ENCODE measurements around the gene MEI1. TPM values are rescaled to one million over a fixed set of nuclear protein-coding genes. Genes with fewer than 3 reads are reported as not detected.

The MEI1 gene
- total and polyA plus RNA-seq, 9 of the 15 experiments (the other 6 are each of a cell fraction or from before 2014, with no cell fraction given) = 0.08 to 0.68 (median 0.18) TPM; not detected in 2

DNA sequence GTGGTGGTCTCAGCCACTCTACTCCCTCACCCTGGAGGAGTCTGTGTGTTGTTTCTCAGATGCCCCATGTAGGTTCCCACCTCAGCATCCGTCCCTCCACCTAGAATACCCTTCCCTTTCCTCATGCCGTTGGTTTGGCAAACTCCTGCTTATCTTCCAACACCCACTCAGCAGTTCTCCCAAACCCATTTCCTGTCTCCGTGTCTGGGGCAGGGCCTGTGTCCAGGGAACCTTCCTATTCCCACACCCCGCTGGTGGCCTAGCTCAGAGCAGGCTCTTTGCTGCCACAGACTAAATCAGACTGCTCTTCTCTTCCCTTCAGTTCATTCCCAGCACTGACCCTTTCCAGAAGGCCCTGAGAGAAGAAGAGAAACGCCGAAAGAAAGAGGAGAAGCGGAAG lies 126.1 kb downstream of the MEI1 start:
- no peak overlapping the region for H3K4me3 ChIP-seq
- in situ Hi-C loops (cut with MboI) = no loop called here
- H3K9ac ChIP-seq (ENCODE audit: insufficient read depth in 1 of 2, low read depth in 2 of 2, low read length in 2 of 2) = peak overlapping the region in 1 of 2 experiments; percentile 45; a peak in 2 of 4 replicates
- no TSS peak for BruUV-seq (replicated peaks)
- TF ChIP-seq HDAC2 (IDR thresholded peaks at IDR 0.05) (no peak), TCF3 (CRISPR knock-in tag; IDR thresholded peaks at IDR 0.05) (peak; percentile 15; the same call in 1 of the 2 replicates), XRCC3 (IDR thresholded peaks at IDR 0.05) (no peak), C11orf30 (IDR thresholded peaks at IDR 0.05; ENCODE audit: low read depth) (0 out of 2 replicates have a peak, but pooled peaks have one; percentile 9), CHCHD3 (CRISPR knock-in tag; IDR thresholded peaks at IDR 0.05) (no peak), MAFG (tag; conservative IDR thresholded peaks at IDR 0.05) (0 out of 2 replicates have a peak, but pooled peaks have one; percentile 12), ILF3 (IDR thresholded peaks at IDR 0.05; ENCODE audit: borderline replicate concordance) (no peak), ZFP30 (CRISPR knock-in tag; IDR thresholded peaks at IDR 0.05; ENCODE audit: borderline replicate concordance) (no peak), ZNF764 (CRISPR knock-in tag; IDR thresholded peaks at IDR 0.05; ENCODE audit: low read depth) (no peak), SMARCA4 (IDR thresholded peaks at IDR 0.05) (no peak), CBFA2T3 (IDR thresholded peaks at IDR 0.05) (0 out of 2 replicates have a peak, but pooled peaks have one; percentile 20), ZNF121 (CRISPR knock-in tag; conservative IDR thresholded peaks at IDR 0.05) (no peak), L3MBTL2 (IDR thresholded peaks at IDR 0.05) (no peak), TCF7L2 (IDR thresholded peaks at IDR 0.05; ENCODE audit: low read depth, low read length) (no peak), BMI1 (IDR thresholded peaks at IDR 0.05; ENCODE audit: low read length) (no peak), EGR1 (conservative IDR thresholded peaks at IDR 0.05) (peak; percentile 82)
- TF ChIP-seq, protein P1, sequence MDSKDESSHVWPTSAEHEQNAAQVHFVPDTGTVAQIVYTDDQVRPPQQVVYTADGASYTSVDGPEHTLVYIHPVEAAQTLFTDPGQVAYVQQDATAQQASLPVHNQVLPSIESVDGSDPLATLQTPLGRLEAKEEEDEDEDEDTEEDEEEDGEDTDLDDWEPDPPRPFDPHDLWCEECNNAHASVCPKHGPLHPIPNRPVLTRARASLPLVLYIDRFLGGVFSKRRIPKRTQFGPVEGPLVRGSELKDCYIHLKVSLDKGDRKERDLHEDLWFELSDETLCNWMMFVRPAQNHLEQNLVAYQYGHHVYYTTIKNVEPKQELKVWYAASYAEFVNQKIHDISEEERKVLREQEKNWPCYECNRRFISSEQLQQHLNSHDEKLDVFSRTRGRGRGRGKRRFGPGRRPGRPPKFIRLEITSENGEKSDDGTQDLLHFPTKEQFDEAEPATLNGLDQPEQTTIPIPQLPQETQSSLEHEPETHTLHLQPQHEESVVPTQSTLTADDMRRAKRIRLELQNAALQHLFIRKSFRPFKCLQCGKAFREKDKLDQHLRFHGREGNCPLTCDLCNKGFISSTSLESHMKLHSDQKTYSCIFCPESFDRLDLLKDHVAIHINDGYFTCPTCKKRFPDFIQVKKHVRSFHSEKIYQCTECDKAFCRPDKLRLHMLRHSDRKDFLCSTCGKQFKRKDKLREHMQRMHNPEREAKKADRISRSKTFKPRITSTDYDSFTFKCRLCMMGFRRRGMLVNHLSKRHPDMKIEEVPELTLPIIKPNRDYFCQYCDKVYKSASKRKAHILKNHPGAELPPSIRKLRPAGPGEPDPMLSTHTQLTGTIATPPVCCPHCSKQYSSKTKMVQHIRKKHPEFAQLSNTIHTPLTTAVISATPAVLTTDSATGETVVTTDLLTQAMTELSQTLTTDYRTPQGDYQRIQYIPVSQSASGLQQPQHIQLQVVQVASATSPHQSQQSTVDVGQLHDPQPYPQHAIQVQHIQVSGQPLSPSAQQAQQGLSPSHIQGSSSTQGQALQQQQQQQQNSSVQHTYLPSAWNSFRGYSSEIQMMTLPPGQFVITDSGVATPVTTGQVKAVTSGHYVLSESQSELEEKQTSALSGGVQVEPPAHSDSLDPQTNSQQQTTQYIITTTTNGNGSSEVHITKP (IDR thresholded peaks at IDR 0.05; ENCODE audit: partially characterized antibody) = no peak
- TF ChIP-seq, protein P2, sequence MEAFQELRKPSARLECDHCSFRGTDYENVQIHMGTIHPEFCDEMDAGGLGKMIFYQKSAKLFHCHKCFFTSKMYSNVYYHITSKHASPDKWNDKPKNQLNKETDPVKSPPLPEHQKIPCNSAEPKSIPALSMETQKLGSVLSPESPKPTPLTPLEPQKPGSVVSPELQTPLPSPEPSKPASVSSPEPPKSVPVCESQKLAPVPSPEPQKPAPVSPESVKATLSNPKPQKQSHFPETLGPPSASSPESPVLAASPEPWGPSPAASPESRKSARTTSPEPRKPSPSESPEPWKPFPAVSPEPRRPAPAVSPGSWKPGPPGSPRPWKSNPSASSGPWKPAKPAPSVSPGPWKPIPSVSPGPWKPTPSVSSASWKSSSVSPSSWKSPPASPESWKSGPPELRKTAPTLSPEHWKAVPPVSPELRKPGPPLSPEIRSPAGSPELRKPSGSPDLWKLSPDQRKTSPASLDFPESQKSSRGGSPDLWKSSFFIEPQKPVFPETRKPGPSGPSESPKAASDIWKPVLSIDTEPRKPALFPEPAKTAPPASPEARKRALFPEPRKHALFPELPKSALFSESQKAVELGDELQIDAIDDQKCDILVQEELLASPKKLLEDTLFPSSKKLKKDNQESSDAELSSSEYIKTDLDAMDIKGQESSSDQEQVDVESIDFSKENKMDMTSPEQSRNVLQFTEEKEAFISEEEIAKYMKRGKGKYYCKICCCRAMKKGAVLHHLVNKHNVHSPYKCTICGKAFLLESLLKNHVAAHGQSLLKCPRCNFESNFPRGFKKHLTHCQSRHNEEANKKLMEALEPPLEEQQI (IDR thresholded peaks at IDR 0.05) = no peak
- TF ChIP-seq, protein P3, sequence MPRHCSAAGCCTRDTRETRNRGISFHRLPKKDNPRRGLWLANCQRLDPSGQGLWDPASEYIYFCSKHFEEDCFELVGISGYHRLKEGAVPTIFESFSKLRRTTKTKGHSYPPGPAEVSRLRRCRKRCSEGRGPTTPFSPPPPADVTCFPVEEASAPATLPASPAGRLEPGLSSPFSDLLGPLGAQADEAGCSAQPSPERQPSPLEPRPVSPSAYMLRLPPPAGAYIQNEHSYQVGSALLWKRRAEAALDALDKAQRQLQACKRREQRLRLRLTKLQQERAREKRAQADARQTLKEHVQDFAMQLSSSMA (CRISPR knock-in tag; IDR thresholded peaks at IDR 0.05) = no peak
- WGBS (ENCODE audit: insufficient coverage, low coverage, missing lambda C conversion rate) = 55% methylated on average over 6 of the region's 7 CpGs
- POLR2A ChIA-PET = interaction anchor here (0.6 kb wide), 2 partner anchors 25 to 1012 kb away, joined by 3 read pairs; partner anchors contain the start of gene CCDC134
- no peaks in the 10 kb centered on the region for H3K79me2 ChIP-seq (ENCODE audit: control insufficient read depth, insufficient read depth, low read length)
- FAIRE-seq (peak; percentile 46), DNase-seq (ENCODE audit: extremely low read depth in 1 of 4, low spot score in 3 of 4) (peak in 2 of 4 experiments; percentile 20 to 44), ATAC-seq (no peak)
- H3K27ac ChIP-seq (ENCODE audit: extremely low read depth, low read depth, low read length) = peak overlapping the region; percentile 41; the same call in 1 of the 3 replicates
- H2AFZ ChIP-seq (ENCODE audit: low read depth, low read length) = no peak overlapping the region
- intact Hi-C loops (cut with micrococcal nuclease) = no loop called here
- H3K9me3 ChIP-seq (replicated peaks; ENCODE audit: control insufficient read depth, insufficient read depth, low read depth, low read length) = no peaks in the 10 kb centered on the region
- CTCF ChIA-PET (ENCODE audit: low intra/inter-chr PET ratio) = no interaction called here
- H3K36me3 ChIP-seq (ENCODE audit: control insufficient read depth, insufficient read depth, low read length) = peaks cover 25% of the 10 kb centered on the region; the same call in 2 of the 3 replicates
- H3K4me1 ChIP-seq (replicated peaks in 1 of 2; ENCODE audit: control insufficient read depth in 2 of 2, insufficient read depth in 2 of 2, low read length in 2 of 2) = peaks cover 14 to 20% of the 10 kb centered on the region in 2 experiments; a peak in 4 of 5 replicates
- H4K20me1 ChIP-seq (replicated peaks; ENCODE audit: control insufficient read depth, insufficient read depth, low read length) = no peaks in the 10 kb centered on the region
- H3K4me2 ChIP-seq (ENCODE audit: insufficient read depth, low read length) = peak overlapping the region; percentile 32; the same call in 1 of the 2 replicates
- no peaks in the 10 kb centered on the region for H3K27me3 ChIP-seq (ENCODE audit: control insufficient read depth in 2 of 2, insufficient read depth in 2 of 2, low read length in 2 of 2)
- no peaks in the 10 kb centered on the region for H3K9me1 ChIP-seq (ENCODE audit: control insufficient read depth, insufficient read depth, low read length)

Measured in K562 (cell line).